HL-60/S4 (cell line): Measurements from ENCODE around the gene SERPINA9.

Experiments used
- in situ Hi-C: fragments of 300-500 bp; cut with MboI; formaldehyde crosslinking; loops from 2 replicates; pipeline ENCODE4 v1.14.3; 2022; ENCODE audit warnings: low sequenced_read_pairs

SERPINA9 gene

GRCh38 chr14:94462763-94463572 lies 13.0 kb downstream of the SERPINA9 start:
- in situ Hi-C loops: no loop called here

GRCh38 chr14:94462219-94462551 lies 13.8 kb downstream of the SERPINA9 start:
- in situ Hi-C loops: no loop called here

- in situ Hi-C loops: no loop called here
These were observed 14.3 kb downstream of the SERPINA9 start for GRCh38 chr14:94461526-94462218.

- in situ Hi-C loops: no loop called here
These were observed 15.2 kb downstream of the SERPINA9 start for GRCh38 chr14:94460631-94461416.

GRCh38 chr14:94458558-94459205 lies 17.3 kb downstream of the SERPINA9 start:
- in situ Hi-C loops: no loop called here

- in situ Hi-C loops: no loop called here
These were observed 17.9 kb downstream of the SERPINA9 start for GRCh38 chr14:94458096-94458495.

GRCh38 chr14:94455928-94456327 lies 20.1 kb downstream of the SERPINA9 start:
- in situ Hi-C loops: no loop called here

GRCh38 chr14:94451826-94452225 lies 24.2 kb downstream of the SERPINA9 start:
- in situ Hi-C loops: no loop called here

GRCh38 chr14:94451091-94451771 lies 24.8 kb downstream of the SERPINA9 start:
- in situ Hi-C loops: no loop called here

GRCh38 chr14:94450722-94451090 lies 25.3 kb downstream of the SERPINA9 start:
- in situ Hi-C loops: no loop called here

GRCh38 chr14:94449930-94450329 lies 26.1 kb downstream of the SERPINA9 start:
- in situ Hi-C loops: no loop called here

GRCh38 chr14:94448071-94448808 lies 27.8 kb downstream of the SERPINA9 start:
- in situ Hi-C loops: no loop called here

- in situ Hi-C loops: no loop called here
These were observed 28.8 kb downstream of the SERPINA9 start for GRCh38 chr14:94447206-94447605.

- in situ Hi-C loops: no loop called here
These were observed 29.9 kb downstream of the SERPINA9 start for GRCh38 chr14:94446126-94446525.

- in situ Hi-C loops: no loop called here
These were observed 31.0 kb downstream of the SERPINA9 start for GRCh38 chr14:94445003-94445402.

- in situ Hi-C loops: no loop called here
These were observed 34.3 kb downstream of the SERPINA9 start for GRCh38 chr14:94441531-94442205.

GRCh38 chr14:94441130-94441529 lies 34.9 kb downstream of the SERPINA9 start:
- in situ Hi-C loops: no loop called here

- in situ Hi-C loops: no loop called here
These were observed 36.4 kb downstream of the SERPINA9 start for GRCh38 chr14:94439453-94440057.

GRCh38 chr14:94428610-94429009 lies 47.4 kb downstream of the SERPINA9 start:
- in situ Hi-C loops: no loop called here
